Heart left ventricle (tissue), 13 donors: ENCODE results near the gene PGF.

Source experiments
- POLR2A ChIP-seq, 2 donors: fragments of 450-650 bp; IDR thresholded peaks; one replicate each; pipeline ENCODE4 v1.6.1; 2017; ENCODE audit warnings: antibody characterized with exemption in 2 of 2, mild to moderate bottlenecking in 2 of 2, moderate library complexity in 2 of 2
- TF ChIP-seq, protein P1 (sequence below), 12 donors: fragments of 200-600 bp; sonication (generic) in 4 of 12; IDR thresholded peaks; one replicate each; pipeline versions ENCODE4 v1.5.0 to v1.8.0; 2018 to 2022; ENCODE audit warnings: antibody characterized with exemption in 12 of 12, mild to moderate bottlenecking in 5 of 12
- donor health status: ischemic (EF 13 %, LVEDD 7.1; RV severe dilation, severe dysfunction).
- donor health status: DM: no; HTN: yes; CAD: no.
- donor health status: DM: no; HTN: no; CAD: no.
- donor health status: ischemic (EF 25% LVEDD 6.9; RV normal size, moderate dysfunction).
- donor health status: ischemic (EF 25% LVEDD 5.7; RV mildly dilated, moderate dysfunction).
- donor health status: ischemic (EF 35%, LVEDD 5.7; RV mildly dilated, moderate dysfunction).
- donor health status: nonischemic (EF 11% LVEDD 7.7; RV severe dilation, severe dysfunction).
- donor health status: DM: yes; HTN: yes; CAD: no.
- donor health status: PGD.
- donor health status: ischemic (EF 29% LVEDD 5.4; RV normal size, mild dysfunction).
- donor health status: nonischemic (EF 23%, LVEDD 6.1; RV moderate dilation, normal function).

DNA sequence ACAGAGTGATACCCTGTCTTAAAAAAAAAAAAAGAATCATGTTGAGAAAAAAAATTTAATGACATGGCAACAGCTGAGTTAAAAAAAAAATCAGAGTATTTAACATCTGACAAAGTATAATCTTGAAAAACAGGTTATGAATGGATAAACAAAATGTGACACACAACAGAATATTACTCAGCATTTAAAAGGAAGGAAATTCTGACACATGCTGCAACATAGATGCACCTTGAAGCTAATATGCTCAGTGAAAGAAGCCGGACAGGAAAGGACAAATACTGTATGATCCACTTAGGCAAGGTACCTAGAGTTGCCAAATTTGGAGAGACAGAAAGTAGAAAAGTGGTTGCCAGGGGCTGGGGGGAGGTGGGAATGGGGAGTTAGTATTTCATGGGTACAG lies 27.9 kb upstream of the PGF start:
- TF ChIP-seq, protein P1, sequence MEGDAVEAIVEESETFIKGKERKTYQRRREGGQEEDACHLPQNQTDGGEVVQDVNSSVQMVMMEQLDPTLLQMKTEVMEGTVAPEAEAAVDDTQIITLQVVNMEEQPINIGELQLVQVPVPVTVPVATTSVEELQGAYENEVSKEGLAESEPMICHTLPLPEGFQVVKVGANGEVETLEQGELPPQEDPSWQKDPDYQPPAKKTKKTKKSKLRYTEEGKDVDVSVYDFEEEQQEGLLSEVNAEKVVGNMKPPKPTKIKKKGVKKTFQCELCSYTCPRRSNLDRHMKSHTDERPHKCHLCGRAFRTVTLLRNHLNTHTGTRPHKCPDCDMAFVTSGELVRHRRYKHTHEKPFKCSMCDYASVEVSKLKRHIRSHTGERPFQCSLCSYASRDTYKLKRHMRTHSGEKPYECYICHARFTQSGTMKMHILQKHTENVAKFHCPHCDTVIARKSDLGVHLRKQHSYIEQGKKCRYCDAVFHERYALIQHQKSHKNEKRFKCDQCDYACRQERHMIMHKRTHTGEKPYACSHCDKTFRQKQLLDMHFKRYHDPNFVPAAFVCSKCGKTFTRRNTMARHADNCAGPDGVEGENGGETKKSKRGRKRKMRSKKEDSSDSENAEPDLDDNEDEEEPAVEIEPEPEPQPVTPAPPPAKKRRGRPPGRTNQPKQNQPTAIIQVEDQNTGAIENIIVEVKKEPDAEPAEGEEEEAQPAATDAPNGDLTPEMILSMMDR (IDR thresholded peaks at IDR 0.05): no peak
- TF ChIP-seq POLR2A (IDR thresholded peaks at IDR 0.05): no peak
